GM04504 (cell line): ENCODE data around the gene PIK3C2G.

Experiments
- DNase-seq: peaks from one replicate; pipeline ENCODE4 v3.0.0-alpha.2; 2012; ENCODE audit warnings: low read depth

Gene PIK3C2G

DNA sequence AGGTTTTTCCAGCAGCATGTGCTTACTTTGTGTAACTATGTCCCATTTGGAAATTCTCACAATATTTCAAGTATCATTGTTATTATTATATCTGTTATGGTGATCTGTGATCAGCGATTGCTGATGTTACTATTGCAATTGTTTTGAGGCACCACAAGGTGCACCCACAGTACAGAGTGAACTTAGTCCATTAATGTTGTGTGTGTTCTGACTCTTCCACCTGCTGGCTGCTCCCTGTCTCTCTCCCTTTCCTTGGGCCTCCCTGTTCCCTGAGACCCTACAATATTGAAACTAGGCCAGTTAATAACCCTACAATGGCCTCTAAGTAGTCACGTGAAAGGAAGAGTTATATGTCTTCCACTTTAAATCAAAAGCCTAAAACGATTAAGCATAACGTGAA, 153.9 kb downstream of the PIK3C2G start:
- no peak for DNase-seq

DNA sequence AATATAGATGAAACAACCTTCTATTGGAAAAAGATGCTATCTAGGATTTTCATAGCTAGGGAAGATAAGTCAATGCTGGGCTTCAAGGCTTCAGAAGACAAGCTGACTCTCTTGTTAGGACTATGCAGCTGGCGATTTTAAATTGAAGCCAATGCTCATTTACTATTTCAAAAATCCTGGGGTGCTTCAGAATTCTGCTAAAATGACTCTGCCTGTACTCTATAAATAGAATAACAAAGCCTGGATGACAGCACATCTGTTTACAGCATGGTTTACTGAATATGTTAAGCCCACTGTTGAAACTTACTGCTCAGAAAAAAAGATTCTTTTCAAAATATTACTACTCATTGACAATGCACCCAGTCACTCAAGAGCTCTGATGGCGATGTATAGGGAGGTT, 155.1 kb downstream of the PIK3C2G start:
- no peak for DNase-seq

DNA sequence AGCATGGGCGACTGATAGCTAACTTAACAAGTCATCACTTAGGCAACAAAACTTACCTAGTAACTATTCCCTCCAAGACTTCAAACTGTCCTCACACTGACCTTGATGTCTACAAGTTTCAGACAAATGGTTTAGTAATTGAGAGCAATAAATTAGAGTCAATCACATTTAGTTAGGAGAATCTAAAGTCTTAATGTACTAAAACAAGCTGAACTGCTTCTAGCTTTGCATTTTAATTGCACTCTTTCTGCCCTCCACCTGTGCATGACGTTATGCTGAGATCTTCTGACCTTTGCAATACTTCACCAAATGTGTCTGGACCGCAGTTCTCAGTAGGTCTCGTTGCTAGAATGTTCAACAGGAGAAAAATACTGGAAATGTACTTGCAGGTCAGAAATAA, 158.0 kb downstream of the PIK3C2G start:
- DNase-seq, result no peak

DNA sequence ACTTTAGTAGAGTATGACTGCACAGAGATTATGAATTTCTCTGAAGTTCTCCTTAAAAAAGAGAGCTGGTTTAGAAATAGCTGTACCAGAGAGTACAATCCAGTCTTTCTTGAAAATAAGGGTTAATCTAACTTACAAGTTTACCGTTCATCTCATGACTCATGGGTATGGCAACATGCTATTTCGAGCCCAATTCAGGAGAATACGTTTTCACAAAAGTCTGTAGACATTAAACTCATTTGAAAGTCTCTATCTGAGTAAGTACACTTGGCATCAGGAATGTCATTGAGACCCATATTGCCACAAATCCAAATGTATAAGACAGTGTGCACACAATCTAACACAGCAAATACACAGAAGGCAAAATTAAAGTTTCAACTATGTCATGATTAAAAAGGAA, 160.5 kb downstream of the PIK3C2G start:
- DNase-seq, result no peak

DNA sequence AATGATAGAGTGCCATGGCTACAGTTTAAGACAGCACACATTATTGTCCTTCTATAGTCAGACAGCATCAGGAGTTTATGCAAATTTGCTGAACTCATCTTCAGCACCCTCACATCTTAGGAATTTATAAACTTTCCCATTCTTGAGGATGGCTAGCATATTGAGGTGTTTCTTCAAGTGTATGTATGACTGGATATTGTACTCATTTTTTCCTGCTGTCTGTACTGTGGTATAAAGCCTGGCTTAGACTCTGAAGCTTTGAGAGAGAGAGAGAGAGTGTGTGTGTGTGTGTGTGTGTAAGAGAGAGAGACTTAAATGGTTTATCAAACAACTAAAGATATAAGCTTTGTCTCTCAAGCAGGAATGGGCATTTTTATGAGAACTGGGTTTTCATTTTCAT, 161.6 kb downstream of the PIK3C2G start:
- DNase-seq, result peak; percentile 24

DNA sequence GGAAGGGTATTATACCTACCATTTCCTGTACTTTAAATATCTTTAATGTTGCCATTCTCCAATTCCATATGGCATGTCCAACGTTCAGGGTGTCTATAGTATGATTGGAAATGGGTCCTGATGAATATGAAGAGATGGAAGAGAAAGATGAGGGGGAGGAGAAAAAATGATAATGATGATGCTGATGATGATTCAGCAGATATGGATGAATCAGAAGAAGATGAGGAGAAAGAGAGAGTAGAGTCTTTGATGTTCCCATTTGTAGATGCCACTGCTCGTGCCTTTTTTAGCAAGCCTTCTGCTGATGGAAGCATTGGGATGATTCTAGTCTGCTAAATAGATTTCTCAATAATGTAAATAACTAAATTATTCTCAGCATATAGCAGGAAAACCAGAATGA, 163.5 kb downstream of the PIK3C2G start:
- no peak for DNase-seq

DNA sequence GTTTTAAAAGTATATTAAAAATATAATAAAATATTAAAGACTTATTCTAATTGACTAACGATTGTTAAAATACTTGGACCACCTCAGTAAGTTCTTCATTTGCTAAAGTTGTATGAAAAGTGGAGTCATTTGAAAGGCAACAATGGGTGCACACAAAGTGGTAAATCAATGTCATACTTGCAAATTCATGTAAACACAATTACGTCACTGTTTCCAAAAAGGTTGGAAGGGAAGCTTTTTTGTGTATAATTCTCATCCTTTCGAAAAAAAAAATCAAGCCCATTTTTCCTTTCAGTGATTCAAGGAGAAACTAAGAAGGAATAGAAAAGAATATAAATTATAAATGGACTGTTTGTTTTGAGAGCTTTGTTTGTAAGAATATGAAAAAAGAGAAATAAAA, 166.2 kb downstream of the PIK3C2G start:
- no peak for DNase-seq

DNA sequence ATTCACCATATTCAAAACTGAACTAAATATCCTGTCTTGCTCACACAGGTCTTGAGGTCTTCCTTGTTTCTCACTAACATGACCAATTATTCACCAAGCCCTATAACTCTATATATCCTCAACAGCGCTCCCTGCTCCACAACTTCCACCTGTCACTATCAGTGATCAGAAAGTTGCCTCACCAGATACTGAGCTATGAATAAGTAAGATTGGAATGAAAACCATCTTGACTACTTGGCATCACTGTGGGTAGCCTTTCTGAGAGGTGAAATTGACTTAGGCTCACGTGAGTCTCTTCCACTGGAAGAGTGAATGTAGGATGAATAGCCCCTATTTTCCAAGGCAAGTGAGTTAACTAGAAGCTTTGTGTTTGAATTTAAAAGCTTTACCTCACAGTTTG, 167.1 kb downstream of the PIK3C2G start:
- no peak for DNase-seq

DNA sequence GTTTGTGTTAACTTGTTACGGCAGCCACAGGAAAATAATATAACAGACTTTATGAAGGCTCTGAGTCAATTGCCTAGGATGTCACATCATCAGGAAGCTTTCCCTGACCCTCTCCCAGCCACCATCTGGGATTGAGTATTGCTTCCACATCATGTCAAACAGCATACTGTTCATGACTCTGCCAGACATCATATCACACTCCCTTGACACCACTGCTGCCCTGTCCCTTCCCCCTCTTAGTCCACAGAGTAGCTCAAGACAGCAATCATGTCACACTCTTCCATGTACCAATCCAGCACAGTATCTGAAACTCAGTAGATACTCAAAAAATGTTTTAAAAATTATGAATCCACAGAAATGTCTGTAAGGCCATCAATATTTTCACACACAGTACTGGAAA, 168.0 kb downstream of the PIK3C2G start:
- no peak for DNase-seq

DNA sequence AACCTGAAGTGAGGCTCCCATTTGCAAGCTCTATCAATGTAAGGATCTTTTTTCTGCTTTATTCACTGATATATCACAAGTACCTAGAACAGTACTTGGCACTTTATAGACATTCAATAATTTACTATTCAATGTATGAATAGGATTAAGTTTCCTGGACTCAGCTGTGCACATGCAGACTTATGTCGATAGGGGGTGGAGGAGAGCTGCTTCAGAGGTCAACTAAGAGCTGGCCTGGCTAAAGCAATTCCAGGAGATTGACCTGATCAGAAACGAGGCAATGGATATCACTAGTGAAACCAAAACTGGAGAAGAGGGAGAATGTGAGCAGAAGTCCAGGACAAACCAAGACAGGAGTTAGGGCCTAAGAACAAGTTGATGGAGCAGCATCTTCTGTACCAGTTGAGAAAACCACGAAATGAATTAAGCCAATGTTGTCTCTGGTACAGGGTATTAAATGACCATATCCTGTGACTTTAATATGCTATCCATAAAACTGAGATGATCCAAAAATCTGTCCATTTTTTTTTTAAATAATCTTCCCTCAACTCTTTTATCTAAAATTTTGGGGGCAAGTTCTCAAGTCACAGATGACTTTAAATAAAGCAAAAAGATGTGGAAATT, 169.2 kb downstream of the PIK3C2G start:
- peak; percentile 37 for DNase-seq

DNA sequence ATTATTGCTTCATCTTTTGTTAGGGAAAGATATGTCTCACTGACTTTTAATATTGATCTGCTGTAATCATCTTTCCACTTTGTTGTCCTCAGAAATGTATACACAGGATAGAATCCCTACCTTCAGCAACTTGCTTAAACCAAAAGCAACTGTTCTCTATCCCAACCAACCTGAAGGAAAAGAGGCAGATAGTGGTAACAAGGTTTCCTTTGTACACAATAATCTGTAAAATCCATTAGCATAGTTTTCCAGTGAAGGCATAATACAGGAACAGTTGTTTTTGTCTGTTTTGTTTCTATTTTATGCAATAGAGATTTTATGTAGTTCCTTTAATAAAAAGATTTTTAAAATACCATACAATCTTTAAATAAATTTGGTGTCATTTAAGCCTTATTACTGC, 170.5 kb downstream of the PIK3C2G start:
- DNase-seq, result no peak

DNA sequence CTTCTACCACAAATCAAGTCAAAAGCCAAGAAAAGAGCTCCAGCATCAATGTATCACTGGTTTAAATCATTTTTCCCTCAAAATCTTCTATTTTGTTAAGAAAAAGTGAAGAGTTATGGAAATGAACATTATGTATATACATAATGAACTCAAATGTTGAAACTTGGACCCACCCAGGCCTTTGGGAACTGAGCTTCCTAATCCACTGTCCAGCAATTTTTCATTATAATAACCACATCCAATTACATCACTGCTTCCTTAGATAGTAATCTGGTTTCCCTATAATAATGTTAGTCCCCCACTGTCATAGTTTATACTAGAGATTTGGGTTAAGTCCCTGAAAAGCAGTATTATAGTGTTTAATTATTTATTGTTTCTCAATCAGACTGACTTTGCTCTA, 170.9 kb downstream of the PIK3C2G start:
- no peak for DNase-seq

DNA sequence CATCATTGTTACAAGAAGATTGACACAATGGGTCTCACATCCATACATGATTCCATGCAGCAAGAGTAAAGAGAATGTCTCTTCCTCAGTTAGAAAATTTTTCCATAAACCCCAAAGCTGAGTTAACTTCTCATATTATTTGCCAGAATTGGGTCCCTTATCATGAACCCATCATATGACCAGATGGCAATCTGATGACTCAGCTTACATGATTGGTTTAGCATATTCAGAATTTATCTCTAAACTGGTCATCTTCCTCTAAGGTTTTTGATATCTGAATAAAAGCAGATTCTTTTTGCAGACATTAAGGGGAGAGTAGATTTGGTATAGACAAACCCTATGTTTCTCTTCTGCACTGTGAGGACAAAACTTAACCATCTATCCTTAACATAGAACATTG, 174.9 kb downstream of the PIK3C2G start:
- no peak for DNase-seq

DNA sequence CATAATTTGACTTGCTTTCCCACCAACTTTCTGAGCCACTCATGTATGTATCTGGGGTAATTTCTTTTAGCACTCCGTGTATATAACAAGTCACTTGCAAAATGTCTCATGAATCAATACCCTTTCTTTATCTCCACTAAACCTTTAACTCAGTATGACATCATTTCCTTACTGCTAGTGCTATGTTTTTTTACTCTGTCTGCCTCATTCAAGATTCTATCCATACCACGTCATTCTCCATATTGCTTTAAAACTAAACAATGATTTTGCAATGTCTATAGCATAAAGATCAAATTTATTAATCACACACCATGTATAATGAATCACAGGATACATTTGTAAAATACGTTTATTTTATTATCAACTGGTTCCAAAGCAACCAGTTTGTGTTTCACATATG, 178.2 kb downstream of the PIK3C2G start:
- DNase-seq, result no peak

DNA sequence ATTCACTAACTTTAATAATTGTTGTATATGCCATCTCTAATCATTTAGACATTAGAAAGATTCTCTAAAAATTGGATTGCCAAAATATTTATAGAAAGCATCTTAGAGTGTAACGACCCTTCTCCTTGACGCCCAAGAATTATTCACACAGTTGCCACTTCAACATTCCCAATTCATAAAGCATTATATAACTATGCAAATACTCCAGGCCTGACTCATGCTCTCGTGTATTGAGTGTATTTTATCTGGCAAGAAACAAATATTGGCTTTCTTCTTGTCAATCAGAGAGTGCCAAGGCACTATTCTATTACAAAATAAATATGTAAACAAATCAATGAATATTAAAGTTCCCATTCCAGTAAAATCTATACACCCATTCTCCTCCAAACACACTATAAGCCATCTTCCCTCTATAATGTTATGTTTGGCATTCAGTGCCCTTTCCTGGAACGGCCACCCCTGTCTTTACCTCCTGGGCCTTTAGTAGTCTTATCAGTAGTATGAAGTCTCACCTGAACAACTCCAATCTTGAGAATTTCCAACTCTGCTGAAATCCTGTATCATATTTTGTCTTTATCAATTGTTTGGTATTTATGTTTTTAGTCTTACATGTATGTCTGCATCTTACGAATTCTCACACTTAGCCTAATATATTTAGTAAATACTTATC, 182.6 kb downstream of the PIK3C2G start:
- no peak for DNase-seq

DNA sequence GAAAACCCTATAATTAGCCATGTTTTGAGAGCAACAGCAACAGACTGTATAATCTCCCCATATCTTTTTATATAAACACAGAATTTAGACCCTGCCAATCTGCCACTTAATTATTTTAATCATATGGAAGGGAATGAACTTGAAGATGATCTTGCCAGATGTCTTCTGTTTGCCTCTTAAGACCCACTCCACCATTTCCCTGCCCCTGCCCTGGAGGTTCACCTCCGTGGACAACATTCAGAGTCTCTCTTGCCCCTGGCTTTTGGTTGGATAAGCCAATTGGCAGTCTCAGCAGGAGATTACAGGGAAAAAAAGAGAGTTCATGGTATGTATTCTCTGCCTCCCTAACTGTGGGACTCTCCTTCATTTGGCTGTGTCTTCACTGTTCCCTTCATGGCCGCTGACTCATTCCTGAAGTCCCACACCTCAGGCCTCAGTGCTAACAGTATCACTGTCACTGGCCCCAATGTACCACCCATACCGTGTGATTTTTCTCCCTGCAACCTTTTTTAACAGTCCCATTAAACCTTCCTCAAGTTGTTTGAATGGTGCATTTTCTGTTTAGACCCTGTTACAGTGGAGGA, 184.8 kb downstream of the PIK3C2G start:
- no peak for DNase-seq

DNA sequence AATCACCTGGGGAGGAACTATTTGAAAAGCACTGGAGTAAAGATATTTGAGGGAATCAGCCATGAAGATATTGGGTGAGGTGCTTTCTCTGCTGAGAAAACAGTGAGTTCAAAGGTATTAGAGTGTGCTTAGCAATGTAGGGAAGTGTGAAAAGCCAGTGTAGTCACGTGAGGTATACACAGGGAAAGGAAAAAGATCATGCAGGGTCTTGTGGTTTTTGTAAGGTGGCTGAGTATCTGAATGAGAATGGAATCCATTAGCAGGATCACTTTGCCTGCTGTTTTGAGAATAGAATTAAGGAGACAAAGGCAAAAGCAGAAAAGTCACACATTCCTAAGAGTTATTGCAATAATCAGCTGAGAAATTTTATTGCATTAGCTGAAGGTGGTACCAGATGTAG, 193.0 kb downstream of the PIK3C2G start:
- no peak for DNase-seq

DNA sequence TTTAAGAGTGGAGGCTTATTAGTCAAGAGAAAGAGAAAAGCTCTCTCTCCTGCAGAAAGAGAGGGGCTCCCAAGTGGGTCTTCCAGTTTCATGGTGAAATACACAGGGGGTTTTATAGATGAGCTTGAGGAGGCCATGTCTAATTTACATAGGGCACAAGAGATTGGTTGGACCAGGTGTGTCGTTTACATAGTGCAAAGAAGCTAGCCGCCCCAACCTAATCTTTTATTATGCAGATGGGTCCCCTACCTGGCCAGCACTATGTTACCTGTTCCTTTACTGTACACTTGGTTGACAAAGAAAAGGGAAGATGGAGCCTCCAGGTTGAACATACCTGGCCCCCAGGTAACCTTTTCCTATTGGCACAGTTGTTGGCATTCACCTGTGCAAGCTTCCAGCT, 195.0 kb downstream of the PIK3C2G start:
- no peak for DNase-seq

DNA sequence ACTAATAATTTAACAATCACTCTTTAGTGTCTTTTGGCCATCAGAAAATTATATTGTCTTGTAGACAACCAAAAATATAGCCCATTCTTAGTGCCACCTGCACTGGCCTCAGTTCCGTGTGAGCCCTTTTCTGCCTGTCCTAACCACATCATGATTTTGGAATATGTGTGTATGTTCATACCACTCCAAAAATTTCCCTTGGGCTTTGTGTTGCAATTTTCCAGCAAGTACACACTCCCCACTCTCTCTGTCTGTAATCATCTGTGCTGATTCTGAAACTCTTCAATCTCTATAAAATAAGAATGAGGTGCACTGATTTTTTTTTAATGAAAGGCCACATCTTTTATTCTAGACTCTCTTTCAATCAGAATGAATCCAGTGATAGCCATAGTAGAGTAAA, 196.0 kb downstream of the PIK3C2G start:
- no peak for DNase-seq

DNA sequence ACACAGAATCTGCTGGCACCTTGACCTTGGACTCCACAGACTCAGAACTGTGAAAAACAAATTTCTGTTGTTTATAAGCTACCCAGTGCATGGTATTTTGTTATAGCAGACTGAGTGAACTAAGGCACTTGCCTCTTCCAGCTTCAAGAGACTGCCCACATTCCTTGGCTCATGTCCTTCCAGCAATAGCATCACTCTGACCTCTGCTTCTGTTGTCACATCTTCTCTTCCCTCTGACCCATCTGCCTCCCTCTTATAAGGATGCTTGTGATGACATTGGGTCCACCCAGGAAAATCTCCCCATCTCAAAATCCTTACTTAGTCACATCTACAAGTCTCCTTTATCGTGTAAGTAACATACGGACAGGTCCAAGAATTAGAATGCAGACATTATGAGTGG, 200.4 kb downstream of the PIK3C2G start:
- DNase-seq, result no peak

DNA sequence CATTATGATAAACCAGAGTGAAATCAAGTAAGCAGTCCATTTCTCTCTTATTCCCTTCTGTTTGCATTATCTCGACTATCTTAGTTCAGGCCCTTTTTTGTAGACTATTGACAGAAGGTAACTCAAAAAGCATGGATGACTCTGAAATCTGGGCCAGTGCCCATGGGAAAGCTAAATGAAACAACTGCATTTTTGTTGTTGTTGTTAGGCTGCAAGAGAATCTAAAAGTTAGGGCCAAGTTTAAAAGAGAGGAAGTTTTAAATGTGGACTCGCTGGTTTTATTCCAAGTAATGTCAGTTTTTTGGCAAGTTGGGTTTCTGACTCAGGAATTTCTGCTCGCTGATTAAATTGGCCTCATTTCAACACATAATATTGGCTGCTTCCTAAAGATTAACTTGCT, 201.1 kb downstream of the PIK3C2G start:
- DNase-seq, result peak; percentile 89

DNA sequence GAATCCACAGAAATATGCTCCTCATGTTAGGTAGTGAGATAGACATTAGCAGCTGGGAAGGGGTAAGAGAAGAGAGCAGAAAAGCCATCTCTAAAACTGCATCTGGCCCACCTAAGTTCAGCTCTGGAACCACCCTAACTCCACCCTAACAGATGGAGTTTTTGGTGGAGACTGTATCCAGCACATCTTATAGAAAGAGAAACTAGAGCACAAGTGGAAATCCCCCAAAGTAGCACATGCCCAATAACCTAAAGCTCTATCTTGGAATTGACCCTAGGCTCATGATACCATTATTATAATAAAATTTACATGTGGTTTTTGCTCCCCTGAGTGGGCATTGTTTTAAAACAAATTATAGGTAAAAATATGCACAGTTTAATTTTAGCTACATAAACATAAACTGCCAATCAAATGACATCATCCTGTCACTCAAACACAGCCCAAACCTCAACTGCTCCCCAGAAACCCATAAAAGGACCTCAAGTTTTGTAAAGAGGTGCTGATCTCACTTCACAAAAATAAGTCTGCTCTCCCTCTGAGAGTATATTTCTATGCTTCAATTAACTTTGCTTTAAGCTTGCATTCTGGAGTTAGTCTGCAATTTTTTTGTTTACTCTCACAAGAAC, 206.4 kb downstream of the PIK3C2G start:
- DNase-seq, result no peak
